Purkinje cell (primary cell): Measurements from ENCODE around the gene MAT2B. TPM values are rescaled to one million over a fixed set of nuclear protein-coding genes. Genes with fewer than 3 reads are reported as not detected.

Experiments
- polyA plus RNA-seq: library from polyadenylated mRNA; unstranded; fragments of >200 nt; fragmentation: Nextera tagmentation; gene quantifications from 2 replicates; pipeline ENCODE4 v1.2.1, GENCODE V29; 2014

MAT2B gene
- polyA plus RNA-seq: 67.9 and 82.0 TPM in 2 replicates

GRCh38 chr5:163505368-163506094 lies at the start of gene MAT2B:
Gene MAT2B (plus strand): TSS chr5:163505619. CDS start chr5:163505687, 68 bp downstream.

DNA sequence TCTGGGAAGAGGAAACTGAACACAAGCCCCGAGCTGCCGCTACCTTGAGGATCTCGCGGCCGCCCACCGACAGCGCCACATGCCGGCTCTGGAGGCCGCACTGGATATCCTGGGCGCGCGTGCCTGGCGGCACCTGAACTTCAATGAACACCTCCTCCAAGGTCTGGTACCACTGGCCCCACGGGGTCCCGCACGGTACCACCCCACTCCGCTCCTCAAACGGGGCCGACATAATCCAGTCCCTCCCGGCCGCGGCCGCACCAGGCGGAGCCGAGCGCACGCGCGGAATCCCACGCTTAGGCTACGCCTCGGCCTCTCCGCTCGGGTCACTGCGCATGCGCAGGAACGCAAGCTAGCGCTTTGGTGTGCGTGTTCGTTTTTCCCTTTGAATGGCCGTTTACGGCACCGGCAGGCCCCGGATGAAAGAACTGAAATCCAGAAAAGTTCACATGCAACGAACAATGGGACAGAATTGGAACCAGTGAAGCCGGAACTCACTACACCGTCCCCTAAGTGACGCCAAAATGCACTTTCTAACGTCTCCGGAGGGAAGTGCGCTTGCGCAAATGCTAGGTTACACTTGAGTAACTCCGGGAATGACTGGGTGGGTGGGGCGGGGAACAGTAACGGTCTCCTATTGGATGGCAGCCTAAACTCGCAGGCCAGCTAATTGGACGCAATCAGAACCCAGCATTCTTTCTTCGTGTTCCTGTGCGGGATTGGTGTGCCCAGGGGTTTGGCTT lies 45.4 kb upstream of the MAT2B start, which contains the start of gene NUDCD2:
NUDCD2 (minus strand) TSS at position 284 of the 743 bp plus-strand sequence; CDS start at position 232, 52 bp downstream.

DNA sequence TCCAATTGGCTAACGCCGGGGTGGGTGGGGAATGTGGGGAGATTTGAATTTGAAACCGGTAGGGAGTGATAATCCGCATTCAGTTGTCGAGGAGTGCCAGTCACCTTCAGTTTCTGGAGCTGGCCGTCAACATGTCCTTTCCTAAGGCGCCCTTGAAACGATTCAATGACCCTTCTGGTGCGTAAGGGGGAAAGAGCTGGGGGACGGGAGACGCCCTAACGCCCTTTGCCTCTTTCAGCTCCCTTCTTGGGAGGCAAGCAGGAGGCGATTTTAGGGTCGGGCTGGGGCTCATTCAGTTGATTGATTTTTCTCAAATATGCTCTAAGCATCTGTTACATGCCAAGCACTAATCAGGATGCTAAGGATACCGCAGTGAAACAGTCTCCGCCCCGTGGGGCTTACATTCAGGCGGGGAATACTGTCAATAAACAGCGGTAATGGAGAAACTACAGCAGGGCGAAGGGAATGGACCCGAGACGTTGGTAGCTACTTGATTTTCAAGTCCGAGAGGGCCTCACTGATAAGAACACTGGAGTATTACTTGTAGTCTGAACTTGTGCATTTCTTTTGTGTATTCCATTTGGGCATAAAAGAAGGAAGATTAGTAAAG lies 44.8 kb upstream of the MAT2B start, which contains the start of gene HMMR:
HMMR (plus strand) TSS at position 71 of the 610 bp plus-strand sequence; CDS start at position 132, 61 bp downstream.

Other genes starting within 250 kb of the MAT2B start
- gene CCNG1, start 68.0 kb upstream of the MAT2B start, polyA plus RNA-seq: 40.1 and 63.4 TPM in 2 replicates
- 18.9 and 32.5 TPM in 2 replicates for gene NUDCD2, start 45.5 kb upstream of the MAT2B start, polyA plus RNA-seq
- gene HMMR, start 45.0 kb upstream of the MAT2B start, polyA plus RNA-seq: 0.70 TPM in 1 of 2 replicates, not detected in the other